Thoracic aorta (tissue), 2 donors: Measurements from ENCODE around the gene MAN2A1. TPM values are rescaled to one million over a fixed set of nuclear protein-coding genes. Genes with fewer than 3 reads are reported as not detected.
"Not testable (repeated sequence)": the region's sequence is repeated elsewhere in the genome, so short reads cannot be mapped to it uniquely, and the experiment has no call there.

Experiments used
- ATAC-seq: fragments of 150-250 bp; one replicate; pipeline ENCODE4 v1.8.0; 2017; ENCODE audit warnings: low read depth; ENCODE audit not compliant: insufficient number of reproducible peaks, low FRiP score
- DNase-seq: peaks from one replicate; pipeline ENCODE4 v3.0.0-alpha.2; 2020; ENCODE audit warnings: low spot score
- H3K27ac ChIP-seq, 2 donors: fragments of 200-600 bp; sonication (generic); 1 replicate in 1 of 2; 2 replicates in 1 of 2; pipeline ENCODE4 v1.5.1; 2016; ENCODE audit warnings: mild to moderate bottlenecking in 2 of 2, moderate library complexity in 2 of 2
- H3K27me3 ChIP-seq: fragments of 200-600 bp; sonication (generic); replicated peaks from 2 replicates; pipeline ENCODE4 v1.6.0; 2016; ENCODE audit warnings: mild to moderate bottlenecking; ENCODE audit not compliant: insufficient read depth
- H3K36me3 ChIP-seq: fragments of 200-600 bp; sonication (generic); one replicate; pipeline ENCODE4 v1.5.1; 2016
- H3K4me1 ChIP-seq, 2 donors: fragments of 200-600 bp; sonication (generic); 1 replicate in 1 of 2; 2 replicates in 1 of 2; pipeline versions ENCODE4 v1.5.1 to v1.6.0; 2016; ENCODE audit warnings: low read depth in 2 of 2, mild to moderate bottlenecking in 1 of 2; ENCODE audit not compliant: control insufficient read depth in 1 of 2
- H3K4me3 ChIP-seq: fragments of 200-600 bp; sonication (generic); 2 replicates; pipeline ENCODE4 v1.5.1; 2016; ENCODE audit warnings: mild to moderate bottlenecking
- H3K9me3 ChIP-seq: fragments of 200-600 bp; sonication (generic); 2 replicates; pipeline ENCODE4 v1.5.1; 2016
- total RNA-seq, 2 donors: library from RNA; depleted of rRNA; stranded (reverse); fragments of >200 nt; gene quantifications; one replicate each; pipeline versions ENCODE4 v1.1.0 to v1.2.3, GENCODE V29; 2016
- TF ChIP-seq, protein P1 (sequence below): fragments of 200-600 bp; sonication (generic); IDR thresholded peaks from one replicate; pipeline ENCODE4 v1.5.1; 2019; ENCODE audit warnings: antibody characterized with exemption

Gene MAN2A1
- total RNA-seq, 2 donors from 2014 or later: 64.8 to 82.8 TPM

DNA sequence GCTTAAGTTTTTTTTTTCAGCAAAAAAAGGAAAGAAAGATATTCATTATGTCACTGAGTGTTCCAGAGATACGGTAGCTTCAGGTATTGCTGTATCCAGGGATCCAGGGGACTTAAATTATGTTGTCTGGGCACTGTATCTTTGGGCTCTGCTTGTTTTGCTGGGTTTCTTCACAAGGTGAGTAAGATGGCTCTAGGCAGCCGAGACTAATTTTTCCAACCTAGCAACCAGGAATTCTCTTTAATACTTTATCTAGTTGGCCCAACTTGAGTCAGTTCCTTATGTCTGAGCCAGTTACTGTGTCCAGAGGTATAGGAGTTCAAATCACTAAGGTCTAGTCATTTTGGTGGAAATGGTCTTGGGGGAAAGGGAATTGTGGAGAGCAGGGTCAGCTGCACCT is 66.0 kb downstream of the MAN2A1 start:
- TF ChIP-seq, protein P1, sequence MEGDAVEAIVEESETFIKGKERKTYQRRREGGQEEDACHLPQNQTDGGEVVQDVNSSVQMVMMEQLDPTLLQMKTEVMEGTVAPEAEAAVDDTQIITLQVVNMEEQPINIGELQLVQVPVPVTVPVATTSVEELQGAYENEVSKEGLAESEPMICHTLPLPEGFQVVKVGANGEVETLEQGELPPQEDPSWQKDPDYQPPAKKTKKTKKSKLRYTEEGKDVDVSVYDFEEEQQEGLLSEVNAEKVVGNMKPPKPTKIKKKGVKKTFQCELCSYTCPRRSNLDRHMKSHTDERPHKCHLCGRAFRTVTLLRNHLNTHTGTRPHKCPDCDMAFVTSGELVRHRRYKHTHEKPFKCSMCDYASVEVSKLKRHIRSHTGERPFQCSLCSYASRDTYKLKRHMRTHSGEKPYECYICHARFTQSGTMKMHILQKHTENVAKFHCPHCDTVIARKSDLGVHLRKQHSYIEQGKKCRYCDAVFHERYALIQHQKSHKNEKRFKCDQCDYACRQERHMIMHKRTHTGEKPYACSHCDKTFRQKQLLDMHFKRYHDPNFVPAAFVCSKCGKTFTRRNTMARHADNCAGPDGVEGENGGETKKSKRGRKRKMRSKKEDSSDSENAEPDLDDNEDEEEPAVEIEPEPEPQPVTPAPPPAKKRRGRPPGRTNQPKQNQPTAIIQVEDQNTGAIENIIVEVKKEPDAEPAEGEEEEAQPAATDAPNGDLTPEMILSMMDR: no peak
- no peak overlapping the region for H3K27ac ChIP-seq
- DNase-seq (no peak), ATAC-seq (no peak)
- H3K4me3 ChIP-seq: no peak overlapping the region
- H3K36me3 ChIP-seq: no peaks in the 10 kb centered on the region
- no peaks in the 10 kb centered on the region for H3K27me3 ChIP-seq
- peaks cover 8 to 23% of the 10 kb centered on the region in 2 donors for H3K4me1 ChIP-seq
- H3K9me3 ChIP-seq: no peaks in the 10 kb centered on the region

DNA sequence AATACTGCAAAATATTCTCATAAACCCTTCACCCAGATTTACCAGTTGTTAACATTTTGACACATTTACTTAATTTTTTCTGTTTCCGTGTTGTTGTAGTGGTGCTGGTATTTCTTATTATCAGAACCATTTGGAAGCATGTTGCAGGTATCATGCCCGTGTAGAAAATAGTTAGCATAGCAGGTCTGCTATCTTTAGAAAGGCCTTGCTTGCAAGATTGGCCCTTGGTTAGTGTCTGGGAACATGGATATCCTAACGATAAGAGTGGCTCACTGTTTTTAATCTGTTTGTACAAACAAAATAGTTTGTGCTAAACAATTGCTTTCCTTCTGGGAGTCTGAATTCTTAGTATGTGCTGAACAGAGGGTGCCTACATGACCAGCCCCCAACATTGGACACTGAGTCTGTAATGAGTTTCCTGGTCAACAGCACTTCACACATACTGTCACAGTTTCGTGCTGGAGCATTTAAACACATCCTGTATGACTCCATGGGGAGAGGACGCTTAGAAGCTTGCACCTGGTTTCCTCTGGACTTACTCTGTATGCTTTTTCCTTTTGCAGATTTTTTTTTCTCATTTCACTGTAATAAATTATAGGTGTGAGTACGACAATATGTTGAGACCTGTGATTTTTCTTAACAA is 66.9 kb downstream of the MAN2A1 start:
- no peak for DNase-seq
- Histone ChIP-seq H3K4me1 (peaks cover 0 to 18% of the 10 kb centered on the region in 2 donors), H3K27ac (no peak overlapping the region), H3K9me3 (no peaks in the 10 kb centered on the region), H3K4me3 (no peak overlapping the region), H3K27me3 (no peaks in the 10 kb centered on the region), H3K36me3 (no peaks in the 10 kb centered on the region)
- no peak for ATAC-seq
- TF ChIP-seq, protein P1: no peak

DNA sequence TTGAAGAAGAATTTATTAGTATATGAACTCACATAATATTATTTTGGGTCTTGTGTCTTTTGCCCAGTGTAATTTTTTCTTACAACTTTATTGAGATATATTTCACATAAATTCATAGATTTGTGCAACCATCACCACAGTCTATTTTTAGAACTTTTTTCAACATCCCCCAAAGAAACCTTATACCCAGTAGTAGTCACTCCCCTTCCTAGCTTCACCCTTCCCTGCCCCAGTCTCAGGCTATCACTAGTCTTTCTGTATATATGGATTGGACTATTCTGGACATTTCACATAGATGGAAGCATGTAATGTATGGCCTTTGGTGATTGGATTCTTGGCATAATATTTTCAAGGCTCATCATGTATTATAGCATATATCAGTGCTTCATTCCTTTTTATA is 67.8 kb downstream of the MAN2A1 start:
- no peaks in the 10 kb centered on the region for H3K27me3 ChIP-seq
- DNase-seq (no peak), ATAC-seq (no peak)
- no peak overlapping the region for H3K27ac ChIP-seq
- H3K4me1 ChIP-seq: peaks cover 0 to 18% of the 10 kb centered on the region in 2 donors
- H3K9me3 ChIP-seq: no peaks in the 10 kb centered on the region
- no peaks in the 10 kb centered on the region for H3K36me3 ChIP-seq
- H3K4me3 ChIP-seq: no peak overlapping the region
- TF ChIP-seq, protein P1: no peak

DNA sequence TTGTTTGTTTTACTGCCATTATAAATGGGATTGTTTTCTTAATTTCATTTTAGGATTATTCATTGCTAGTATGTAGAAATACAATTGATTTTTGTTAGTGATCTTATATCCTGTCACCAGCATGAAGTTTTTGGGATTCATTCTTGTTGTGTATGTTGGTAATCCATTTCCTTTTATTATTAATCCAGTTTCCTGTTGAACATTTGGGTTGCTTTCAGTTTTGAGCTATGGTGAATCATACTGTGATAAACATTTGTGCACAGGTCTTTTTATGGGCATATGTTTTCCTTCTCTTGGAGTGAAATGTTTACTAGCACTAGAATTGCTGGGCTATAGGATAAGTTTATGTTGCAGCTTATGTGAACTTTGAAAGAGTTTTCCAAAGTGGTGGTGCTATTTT is 69.6 kb downstream of the MAN2A1 start:
- Histone ChIP-seq H3K4me1 (peaks cover 0 to 10% of the 10 kb centered on the region in 2 donors), H3K9me3 (no peaks in the 10 kb centered on the region), H3K36me3 (peaks cover 3% of the 10 kb centered on the region), H3K27ac (no peak overlapping the region), H3K4me3 (no peak overlapping the region), H3K27me3 (no peaks in the 10 kb centered on the region)
- TF ChIP-seq, protein P1: no peak
- no peak for DNase-seq
- ATAC-seq: no peak

DNA sequence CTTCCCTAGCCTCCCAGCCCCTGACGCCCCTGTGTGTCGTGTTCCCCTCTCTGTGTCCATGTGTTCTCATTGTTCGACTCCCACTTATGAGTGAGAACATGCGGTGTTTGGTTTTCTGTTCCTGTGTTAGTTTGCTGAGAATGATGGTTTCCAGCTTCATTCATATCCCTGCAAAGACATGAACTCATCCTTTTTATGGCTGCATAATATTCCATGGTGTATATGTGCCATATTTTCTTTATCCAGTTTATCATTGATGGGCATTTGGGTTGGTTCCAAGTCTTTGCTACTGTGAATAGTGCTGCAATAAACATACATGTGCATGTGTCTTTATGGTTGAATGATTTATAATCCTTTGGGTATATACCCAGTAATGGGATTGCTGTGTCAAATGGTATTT is 70.4 kb downstream of the MAN2A1 start:
- H3K36me3 ChIP-seq, H3K9me3 ChIP-seq, DNase-seq, ATAC-seq, H3K4me1 ChIP-seq, H3K27me3 ChIP-seq, H3K4me3 ChIP-seq, H3K27ac ChIP-seq: not testable (repeated sequence)

DNA sequence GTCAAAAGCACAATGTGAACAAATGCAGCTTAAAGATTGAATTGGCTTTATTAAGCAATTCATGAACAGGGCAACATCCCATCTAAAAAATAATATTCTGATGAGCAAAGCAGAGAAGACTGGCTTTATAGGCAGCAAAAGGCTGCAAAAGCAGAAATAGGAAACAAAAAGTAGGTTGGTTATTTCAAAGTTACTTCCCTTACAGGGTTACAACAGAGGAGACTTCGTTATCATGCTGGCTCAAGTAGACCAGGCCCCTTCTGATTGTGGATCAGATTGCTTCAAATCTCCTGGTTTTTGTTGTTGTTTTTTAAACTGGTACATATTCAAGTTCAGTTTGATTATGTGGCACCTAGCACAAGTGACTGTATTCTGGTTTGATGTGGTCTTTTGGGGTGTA is 73.1 kb downstream of the MAN2A1 start:
- no peak for ATAC-seq
- H3K4me1 ChIP-seq: peaks cover 0 to 8% of the 10 kb centered on the region in 2 donors

More for the DNA sequence above, 73.1 kb downstream of the MAN2A1 start:
- TF ChIP-seq, protein P1: no peak
- no peak for DNase-seq
- Histone ChIP-seq H3K27ac (no peak overlapping the region), H3K36me3 (peaks cover 8% of the 10 kb centered on the region), H3K4me3 (no peak overlapping the region), H3K9me3 (no peaks in the 10 kb centered on the region), H3K27me3 (no peaks in the 10 kb centered on the region)
